HG03432 (cell line): ENCODE measurements around the gene UBFD1.
"Not testable (repeated sequence)": the region's sequence is repeated elsewhere in the genome, so short reads cannot be mapped to it uniquely, and the experiment has no call there.

Experiments
- ATAC-seq: cut with Tn5 transposase; IDR thresholded peaks from one replicate; pipeline ENCODE4 v1.9.1; 2021; ENCODE audit warnings: mild to moderate bottlenecking, moderate library complexity; ENCODE audit not compliant: unreplicated experiment

The UBFD1 gene

GRCh38 chr16:23556881-23557778, at the start of gene UBFD1, which contains the start of gene EARS2:
Gene UBFD1 (plus strand): TSS chr16:23557727. CDS start chr16:23557743, 16 bp downstream.
Gene EARS2 (minus strand): TSS chr16:23557350. CDS start chr16:23557343, 7 bp downstream.
- ATAC-seq, result peak; percentile 92

- ATAC-seq, result no peak
These were observed 48.7 kb upstream of the UBFD1 start for GRCh38 chr16:23508589-23509440.

- ATAC-seq, result no peak
These were observed 48.1 kb upstream of the UBFD1 start for GRCh38 chr16:23509441-23509754.

GRCh38 chr16:23509782-23510163, 47.8 kb upstream of the UBFD1 start:
- ATAC-seq, result peak; percentile 17

GRCh38 chr16:23510164-23510914, 47.2 kb upstream of the UBFD1 start, which contains the start of gene GGA2:
Gene GGA2 (minus strand): TSS chr16:23510494. CDS start chr16:23510411, 83 bp downstream.
- peak; percentile 88 for ATAC-seq

- not testable (repeated sequence) for ATAC-seq
These were observed 46.6 kb upstream of the UBFD1 start for GRCh38 chr16:23510915-23511270.

- no peak for ATAC-seq
These were observed 45.8 kb upstream of the UBFD1 start for GRCh38 chr16:23511731-23512130.

- ATAC-seq, result no peak
These were observed 45.3 kb upstream of the UBFD1 start for GRCh38 chr16:23512168-23512695.

- ATAC-seq, result no peak
These were observed 43.0 kb upstream of the UBFD1 start for GRCh38 chr16:23514381-23515152.

- no peak for ATAC-seq
These were observed 41.6 kb upstream of the UBFD1 start for GRCh38 chr16:23515881-23516280.

GRCh38 chr16:23516366-23517137, 41.0 kb upstream of the UBFD1 start:
- ATAC-seq, result peak; percentile 38

- peak; percentile 59 for ATAC-seq
These were observed 39.1 kb upstream of the UBFD1 start for GRCh38 chr16:23518435-23518891.

GRCh38 chr16:23519282-23519681, 38.2 kb upstream of the UBFD1 start:
- no peak for ATAC-seq

GRCh38 chr16:23520500-23520899, 37.0 kb upstream of the UBFD1 start:
- ATAC-seq, result no peak

GRCh38 chr16:23521037-23521743, 36.3 kb upstream of the UBFD1 start:
- ATAC-seq, result no peak

GRCh38 chr16:23521965-23522364, 35.6 kb upstream of the UBFD1 start:
- ATAC-seq, result no peak

GRCh38 chr16:23523321-23523720, 34.2 kb upstream of the UBFD1 start:
- ATAC-seq, result no peak

GRCh38 chr16:23523876-23524385, 33.6 kb upstream of the UBFD1 start:
- no peak for ATAC-seq
